KOPT-K1 (cell line): Measurements from ENCODE around the gene TVP23A.

Experiments used
- H3K27ac ChIP-seq: fragments of 200-600 bp; sonication (generic); 2 replicates; pipeline ENCODE4 v1.5.1; 2016; ENCODE audit warnings: antibody characterized with exemption, mild to moderate bottlenecking, low read depth, low read length; ENCODE audit not compliant: poor library complexity, severe bottlenecking
- H3K36me3 ChIP-seq: fragments of 200-600 bp; sonication (generic); 2 replicates; pipeline ENCODE4 v1.5.1; 2017; ENCODE audit warnings: antibody characterized with exemption, mild to moderate bottlenecking, low read length, moderate library complexity; ENCODE audit not compliant: insufficient read depth
- H3K9me3 ChIP-seq: fragments of 200-600 bp; sonication (generic); 2 replicates; pipeline ENCODE4 v1.5.1; 2017; ENCODE audit warnings: antibody characterized with exemption, low read length, mild to moderate bottlenecking; ENCODE audit not compliant: insufficient read depth, poor library complexity, severe bottlenecking

Gene TVP23A

DNA sequence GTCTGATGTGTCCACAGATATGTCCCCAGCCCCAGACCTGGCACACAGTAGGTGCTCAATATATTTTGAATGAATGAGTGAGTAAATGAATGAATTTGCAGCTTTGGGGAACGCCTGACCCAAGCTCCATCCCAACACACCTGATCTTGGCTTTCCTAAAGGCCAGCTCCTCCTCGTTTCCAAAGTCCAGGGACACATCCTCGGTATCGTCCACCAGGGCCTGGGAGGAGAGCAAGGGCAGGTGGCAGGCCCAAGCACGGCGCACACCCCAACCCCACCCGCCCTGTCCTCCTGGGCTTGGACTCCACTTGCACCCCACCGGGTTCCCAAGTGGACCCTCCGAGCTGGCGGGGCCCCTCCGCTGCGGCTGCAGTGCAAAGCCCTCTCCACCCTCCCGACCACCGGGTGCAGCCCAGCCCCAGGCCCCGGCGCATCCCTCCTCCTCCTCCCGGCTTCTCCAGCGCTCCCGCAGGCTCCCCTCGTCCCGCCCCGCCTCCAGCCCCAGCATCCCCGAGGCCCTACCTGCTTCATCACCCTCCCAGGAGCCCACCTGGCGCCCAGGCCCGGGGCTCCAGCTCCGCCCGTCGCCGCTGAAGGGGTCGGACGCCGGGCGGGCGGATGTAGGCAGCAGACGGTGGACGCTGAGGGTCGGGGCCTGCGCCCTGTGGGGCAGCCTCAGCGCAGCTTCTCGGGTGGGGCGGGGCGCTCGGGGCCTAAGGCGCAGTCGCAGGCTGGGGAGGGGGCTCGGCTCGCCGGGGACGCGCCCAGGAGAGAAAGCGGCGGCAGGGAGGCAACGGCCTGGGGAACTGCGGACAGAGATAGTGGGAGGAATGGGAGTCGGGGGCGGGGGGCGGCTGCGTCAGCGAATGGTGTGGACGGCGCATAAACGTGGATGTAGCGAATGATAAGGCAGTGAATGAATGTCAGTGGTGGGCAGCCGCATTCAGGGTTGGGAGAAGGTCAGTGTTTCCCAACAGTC lies at the start of gene TVP23A:
Gene TVP23A, minus strand, starts transcription at position 832 of the 979 bp plus-strand sequence. Its CDS starts 301 bp downstream, at position 531.
- Histone ChIP-seq H3K36me3 (no peaks in the 10 kb centered on the region), H3K27ac (no peak within 1 kb of the TSS), H3K9me3 (no peaks in the 10 kb centered on the region)

- no peak overlapping the region for H3K27ac ChIP-seq
- no peaks in the 10 kb centered on the region for H3K36me3 ChIP-seq
- no peaks in the 10 kb centered on the region for H3K9me3 ChIP-seq
These were observed 49.6 kb upstream of the TVP23A start for GRCh38 chr16:10868104-10868595.

GRCh38 chr16:10867199-10867598 lies 48.6 kb upstream of the TVP23A start:
- Histone ChIP-seq H3K27ac (no peak overlapping the region), H3K9me3 (no peaks in the 10 kb centered on the region), H3K36me3 (no peaks in the 10 kb centered on the region)

- H3K27ac ChIP-seq: no peak overlapping the region
- no peaks in the 10 kb centered on the region for H3K9me3 ChIP-seq
- H3K36me3 ChIP-seq: no peaks in the 10 kb centered on the region
These were observed 47.7 kb upstream of the TVP23A start for GRCh38 chr16:10865991-10866966.

GRCh38 chr16:10862438-10862837 lies 43.8 kb upstream of the TVP23A start:
- Histone ChIP-seq H3K27ac (no peak overlapping the region), H3K9me3 (no peaks in the 10 kb centered on the region), H3K36me3 (no peaks in the 10 kb centered on the region)

DNA sequence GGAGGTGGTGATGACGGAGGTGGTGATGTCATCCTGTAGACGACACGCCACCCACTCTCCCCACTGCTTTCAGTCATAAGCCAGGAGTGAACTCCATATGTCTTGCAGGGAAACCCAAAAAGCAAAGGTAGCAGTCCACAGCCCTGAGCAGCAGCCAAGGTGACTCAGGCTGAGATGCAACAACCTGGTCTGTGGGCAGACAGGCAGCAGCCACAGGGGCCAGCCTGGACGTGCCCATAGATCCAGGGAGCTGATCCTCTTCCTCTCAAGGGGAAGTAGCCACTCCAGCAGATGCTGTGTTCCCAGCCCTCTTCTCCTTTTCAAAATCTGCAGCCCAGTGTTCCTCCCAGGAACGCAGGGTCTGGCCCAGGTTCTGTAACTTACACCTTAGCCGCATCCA lies 41.1 kb upstream of the TVP23A start:
- no peak overlapping the region for H3K27ac ChIP-seq
- no peaks in the 10 kb centered on the region for H3K9me3 ChIP-seq
- H3K36me3 ChIP-seq: no peaks in the 10 kb centered on the region

DNA sequence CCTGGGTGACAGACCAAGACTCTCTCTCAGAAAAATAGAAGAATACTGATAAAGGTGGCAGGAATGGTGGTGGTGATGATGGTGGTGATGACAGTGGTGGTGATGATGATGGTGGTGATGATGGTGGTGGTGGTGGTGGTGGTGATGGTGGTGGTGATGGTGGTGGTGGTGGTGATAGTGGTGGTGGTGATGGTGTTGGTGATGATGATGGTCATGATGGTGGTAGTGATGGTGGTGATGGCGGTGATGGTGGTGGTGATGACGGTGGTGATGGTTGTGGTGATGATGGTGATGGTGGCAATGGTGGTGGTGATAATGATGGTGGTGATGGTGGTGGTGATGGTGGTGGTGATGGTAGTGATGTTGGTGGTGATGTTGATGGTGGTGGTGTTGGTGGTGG lies 40.4 kb upstream of the TVP23A start:
- Histone ChIP-seq H3K9me3 (no peaks in the 10 kb centered on the region), H3K36me3 (no peaks in the 10 kb centered on the region), H3K27ac (no peak overlapping the region)

DNA sequence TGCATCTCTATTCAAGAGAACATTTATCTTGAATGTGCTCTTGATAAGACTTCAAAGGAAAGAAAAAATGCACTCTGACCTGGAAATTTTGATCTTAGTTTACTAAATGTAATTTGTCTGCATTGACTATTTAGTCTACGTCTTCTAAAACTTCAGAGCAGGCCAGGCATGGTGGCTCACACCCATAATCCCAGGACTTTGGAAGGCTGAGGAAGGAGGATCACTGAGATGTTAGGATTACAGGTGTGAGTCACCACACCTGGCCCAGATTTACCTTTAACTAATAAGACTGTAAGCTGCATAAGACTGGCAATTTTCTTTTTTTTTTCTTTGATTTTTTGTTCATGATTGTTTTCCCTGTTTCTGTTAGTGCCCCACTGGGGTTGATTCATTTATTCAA lies 39.6 kb upstream of the TVP23A start:
- Histone ChIP-seq H3K36me3 (no peaks in the 10 kb centered on the region), H3K9me3 (no peaks in the 10 kb centered on the region), H3K27ac (no peak overlapping the region)

DNA sequence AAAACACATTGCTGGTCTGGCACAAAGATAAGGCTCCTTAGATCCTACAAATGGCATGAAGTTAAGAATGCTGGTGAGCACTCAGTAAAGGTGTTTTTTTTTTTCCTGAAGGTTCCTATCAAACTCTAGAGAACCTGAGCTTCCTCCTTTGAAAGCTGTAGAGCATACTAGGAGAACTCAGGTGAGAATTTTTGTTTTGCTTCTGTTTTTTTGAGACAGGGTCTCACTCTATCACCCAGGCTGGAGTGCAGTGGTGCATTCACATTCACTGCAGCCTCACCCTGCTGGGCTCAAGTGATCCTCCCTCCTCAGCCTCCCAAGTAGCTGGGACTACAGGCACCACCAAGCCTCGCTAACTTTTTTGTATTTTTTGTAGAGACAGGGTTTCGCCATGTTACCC lies 37.4 kb upstream of the TVP23A start:
- Histone ChIP-seq H3K27ac (no peak overlapping the region), H3K9me3 (no peaks in the 10 kb centered on the region)

DNA sequence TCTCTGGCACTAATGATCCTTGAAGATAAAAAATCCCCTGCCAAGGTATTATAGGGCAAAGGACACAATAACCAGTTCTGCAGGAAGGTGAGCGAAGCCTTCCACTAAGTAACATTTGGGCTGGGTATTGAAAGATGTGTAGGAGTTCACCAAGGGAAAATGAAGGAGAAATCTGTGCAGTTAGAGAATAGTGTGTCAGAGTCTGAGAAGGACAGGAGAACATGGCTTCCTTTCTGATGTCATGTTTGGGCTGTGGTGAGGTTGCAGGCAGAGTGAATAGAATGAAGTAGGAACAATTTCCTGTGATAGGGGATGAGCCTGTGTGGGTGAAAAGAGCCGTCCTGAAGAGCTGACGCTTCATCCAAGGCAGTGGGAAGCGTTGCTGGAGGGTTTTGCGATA lies 34.4 kb upstream of the TVP23A start:
- no peak overlapping the region for H3K27ac ChIP-seq

More for the DNA sequence above, 37.4 kb upstream of the TVP23A start:
- H3K36me3 ChIP-seq: no peaks in the 10 kb centered on the region

DNA sequence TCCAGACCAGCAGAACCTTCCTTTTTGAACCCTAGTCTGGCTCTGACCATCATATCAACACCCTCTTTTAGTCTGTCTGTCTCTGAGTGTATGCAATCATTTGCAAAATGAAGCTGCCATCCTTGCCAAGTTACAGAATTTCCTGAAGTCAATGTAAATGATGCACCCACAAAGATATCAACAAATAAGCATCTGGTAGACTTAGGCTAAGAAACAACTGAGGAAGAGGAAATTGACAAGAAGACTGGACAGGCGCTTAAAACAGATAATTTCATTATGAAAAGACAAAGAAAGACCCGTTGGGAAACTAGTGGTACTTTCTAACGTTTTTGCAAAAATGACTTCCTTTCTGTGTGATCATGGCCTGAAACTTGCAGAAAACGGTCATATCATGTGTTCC lies 33.7 kb upstream of the TVP23A start:
- no peaks in the 10 kb centered on the region for H3K9me3 ChIP-seq
- no peak overlapping the region for H3K27ac ChIP-seq
- H3K36me3 ChIP-seq: no peaks in the 10 kb centered on the region

More for the DNA sequence above, 34.4 kb upstream of the TVP23A start:
- H3K36me3 ChIP-seq: no peaks in the 10 kb centered on the region
- no peaks in the 10 kb centered on the region for H3K9me3 ChIP-seq

DNA sequence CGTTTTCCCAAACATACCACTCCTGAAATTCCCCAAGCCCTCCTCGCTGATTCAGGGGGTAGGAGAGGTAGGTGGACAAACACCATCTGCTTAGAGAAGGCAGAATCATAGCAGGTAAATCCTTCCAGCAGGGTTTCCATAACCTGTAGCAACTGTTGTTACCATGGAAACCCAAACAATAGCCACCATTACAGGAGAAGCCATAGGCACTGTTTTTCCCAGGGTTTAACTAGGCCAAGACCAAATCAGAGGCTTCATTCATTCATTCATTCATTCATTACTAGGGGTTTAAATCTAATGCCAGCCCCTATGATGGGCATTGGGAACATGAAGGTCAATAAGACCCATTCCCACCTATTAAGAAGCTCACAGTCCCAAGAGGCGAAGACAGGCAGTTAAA lies 32.9 kb upstream of the TVP23A start:
- H3K9me3 ChIP-seq: no peaks in the 10 kb centered on the region
- no peak overlapping the region for H3K27ac ChIP-seq
- no peaks in the 10 kb centered on the region for H3K36me3 ChIP-seq

DNA sequence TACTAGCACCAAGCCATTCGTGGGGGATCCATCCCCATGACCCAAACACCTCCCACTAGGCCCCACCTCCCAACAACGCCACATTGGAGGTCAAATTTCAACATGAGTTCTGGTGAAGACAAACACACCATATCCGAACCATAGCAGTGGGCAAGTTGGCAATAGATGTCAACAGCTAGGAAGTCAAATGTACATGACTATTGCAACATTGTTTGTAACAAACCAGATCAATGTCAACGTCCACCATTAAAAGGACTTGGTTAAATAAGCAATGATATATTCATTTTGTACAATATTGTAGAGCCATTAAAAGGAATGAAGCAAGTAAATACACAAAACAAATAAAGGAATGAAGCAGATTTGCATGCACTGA lies 31.9 kb upstream of the TVP23A start:
- no peak overlapping the region for H3K27ac ChIP-seq
- no peaks in the 10 kb centered on the region for H3K36me3 ChIP-seq

DNA sequence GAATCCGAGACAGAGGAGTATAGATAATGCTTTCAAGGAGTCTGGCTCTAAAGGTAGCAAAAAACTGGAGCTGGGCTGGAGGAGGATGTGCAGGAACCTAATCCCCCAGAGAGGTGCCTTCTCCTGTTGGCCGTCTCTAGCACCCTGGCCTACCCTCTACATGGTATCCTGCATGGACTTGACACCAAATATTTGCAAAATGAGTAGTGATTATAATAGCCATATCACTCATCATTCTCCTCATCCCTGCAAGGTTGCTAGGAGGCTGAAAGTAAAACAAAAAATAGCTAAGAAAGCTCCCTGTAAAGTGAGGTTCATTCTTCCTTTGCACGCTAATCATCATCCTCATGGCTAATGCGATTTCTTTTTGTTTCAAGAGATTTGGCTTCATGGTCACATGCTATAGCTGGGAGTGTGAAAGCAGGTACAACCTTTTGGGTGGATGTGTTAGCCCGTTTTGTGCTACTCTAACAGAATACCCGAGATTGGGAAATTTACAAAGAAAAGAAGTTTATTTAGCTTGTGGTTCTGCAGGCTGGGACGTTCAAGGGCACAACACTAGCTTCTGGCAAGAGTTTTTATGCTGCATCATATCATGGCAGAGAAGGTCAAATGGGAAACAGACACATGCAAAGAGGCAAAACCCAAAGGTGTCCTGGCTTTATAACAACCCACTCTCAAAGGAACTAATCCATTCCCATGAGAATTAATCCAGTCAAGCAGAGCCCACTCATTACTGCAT lies 31.3 kb upstream of the TVP23A start:
- Histone ChIP-seq H3K9me3 (no peaks in the 10 kb centered on the region), H3K27ac (no peak overlapping the region), H3K36me3 (no peaks in the 10 kb centered on the region)

More for the DNA sequence above, 31.9 kb upstream of the TVP23A start:
- no peaks in the 10 kb centered on the region for H3K9me3 ChIP-seq
